Mammary epithelial cell (primary cell): ENCODE results near the gene ADAR.

Source experiments
- EZH2 ChIP-seq: IDR thresholded peaks from 2 replicates; pipeline ENCODE4 v1.6.1; 2012; ENCODE audit warnings: low read length, inconsistent platforms, borderline replicate concordance
- TF ChIP-seq, protein P1 (sequence below), 2 donors: IDR thresholded peaks in 1 of 2; conservative IDR thresholded peaks in 1 of 2; 2 replicates each; pipeline ENCODE4 v1.5.1; 2011 to 2012; ENCODE audit warnings: inconsistent platforms in 2 of 2, low read length in 2 of 2, mild to moderate bottlenecking in 2 of 2, control low read depth in 1 of 2, low read depth in 1 of 2; ENCODE audit not compliant: insufficient read depth in 1 of 2; ENCODE audit errors: extremely low read depth in 1 of 2

DNA sequence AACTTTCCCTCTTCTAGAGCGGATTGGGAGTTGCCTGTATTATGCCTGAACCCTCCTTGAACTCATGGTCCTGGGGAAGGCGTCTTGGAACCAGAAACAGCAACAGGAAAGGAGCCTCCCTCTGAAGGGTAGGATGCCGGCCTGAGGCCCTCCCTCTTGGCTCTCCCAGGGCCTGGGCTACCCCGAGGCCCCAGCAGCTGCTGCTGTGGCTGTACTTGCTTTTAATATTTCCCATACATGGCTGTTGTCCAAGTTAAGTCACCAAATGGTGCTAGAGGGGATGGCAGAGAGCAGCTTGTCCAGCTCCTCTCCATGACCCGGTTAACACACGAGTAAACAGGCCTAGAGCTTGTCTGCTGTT is 29.9 kb downstream of the ADAR start:
- TF ChIP-seq, protein P1, sequence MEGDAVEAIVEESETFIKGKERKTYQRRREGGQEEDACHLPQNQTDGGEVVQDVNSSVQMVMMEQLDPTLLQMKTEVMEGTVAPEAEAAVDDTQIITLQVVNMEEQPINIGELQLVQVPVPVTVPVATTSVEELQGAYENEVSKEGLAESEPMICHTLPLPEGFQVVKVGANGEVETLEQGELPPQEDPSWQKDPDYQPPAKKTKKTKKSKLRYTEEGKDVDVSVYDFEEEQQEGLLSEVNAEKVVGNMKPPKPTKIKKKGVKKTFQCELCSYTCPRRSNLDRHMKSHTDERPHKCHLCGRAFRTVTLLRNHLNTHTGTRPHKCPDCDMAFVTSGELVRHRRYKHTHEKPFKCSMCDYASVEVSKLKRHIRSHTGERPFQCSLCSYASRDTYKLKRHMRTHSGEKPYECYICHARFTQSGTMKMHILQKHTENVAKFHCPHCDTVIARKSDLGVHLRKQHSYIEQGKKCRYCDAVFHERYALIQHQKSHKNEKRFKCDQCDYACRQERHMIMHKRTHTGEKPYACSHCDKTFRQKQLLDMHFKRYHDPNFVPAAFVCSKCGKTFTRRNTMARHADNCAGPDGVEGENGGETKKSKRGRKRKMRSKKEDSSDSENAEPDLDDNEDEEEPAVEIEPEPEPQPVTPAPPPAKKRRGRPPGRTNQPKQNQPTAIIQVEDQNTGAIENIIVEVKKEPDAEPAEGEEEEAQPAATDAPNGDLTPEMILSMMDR (conservative IDR thresholded peaks at IDR 0.05 in 1 of 2, IDR thresholded peaks at IDR 0.05 in 1 of 2; ENCODE audit: extremely low read depth in 1 of 2, insufficient read depth in 1 of 2, low read depth in 1 of 2, low read length in 2 of 2): no peak
- TF ChIP-seq EZH2: no peak
